Osteocyte (in vitro differentiated cells): Measurements from ENCODE around the gene ASIC4. TPM values are rescaled to one million over a fixed set of nuclear protein-coding genes. Genes with fewer than 3 reads are reported as not detected.

ENCODE experiments used
- DNase-seq: peaks from one replicate; pipeline ENCODE4 v3.0.0; 2021; ENCODE audit warnings: mixed read lengths; ENCODE audit not compliant: unreplicated experiment; ENCODE audit errors: extremely low spot score
- H3K27ac Mint-ChIP-seq: one replicate; pipeline ENCODE4 v1.8.0; 2021; ENCODE audit warnings: mild to moderate bottlenecking, mixed read lengths; ENCODE audit not compliant: unreplicated experiment
- H3K27me3 Mint-ChIP-seq: one replicate; pipeline ENCODE4 v1.8.0; 2021; ENCODE audit warnings: mixed read lengths; ENCODE audit not compliant: unreplicated experiment
- H3K36me3 Mint-ChIP-seq: one replicate; pipeline ENCODE4 v1.8.0; 2021; ENCODE audit warnings: mixed read lengths; ENCODE audit not compliant: unreplicated experiment
- H3K4me1 Mint-ChIP-seq: one replicate; pipeline ENCODE4 v1.8.0; 2021; ENCODE audit warnings: mixed read lengths; ENCODE audit not compliant: unreplicated experiment
- H3K4me3 Mint-ChIP-seq: one replicate; pipeline ENCODE4 v1.8.0; 2021; ENCODE audit warnings: mild to moderate bottlenecking, moderate library complexity, mixed read lengths; ENCODE audit not compliant: unreplicated experiment
- H3K9me3 Mint-ChIP-seq: one replicate; pipeline ENCODE4 v1.8.0; 2021; ENCODE audit warnings: mixed read lengths; ENCODE audit not compliant: unreplicated experiment
- CTCF ChIP-seq: fragments of 200-600 bp; sonication (generic); IDR thresholded peaks from 2 replicates; pipeline ENCODE4 v1.5.0; 2021; ENCODE audit warnings: antibody characterized with exemption, mild to moderate bottlenecking, moderate library complexity
- total RNA-seq: library from RNA; stranded (reverse); gene quantifications from 2 replicates; pipeline ENCODE4 v1.2.1, GENCODE V29; 2021

ASIC4 gene
- total RNA-seq, 1 donor from 2014 or later = 0.11 TPM

- Mint-ChIP-seq H3K4me3 (no peak overlapping the region), H3K9me3 (no peaks in the 10 kb centered on the region), H3K36me3 (no peaks in the 10 kb centered on the region), H3K27me3 (no peaks in the 10 kb centered on the region), H3K27ac (no peak overlapping the region), H3K4me1 (peaks cover 19% of the 10 kb centered on the region)
- no peak for TF ChIP-seq CTCF
- no peak for DNase-seq
Measured at GRCh38 chr2:219494952-219495530, 19.2 kb upstream of the ASIC4 start.

DNA sequence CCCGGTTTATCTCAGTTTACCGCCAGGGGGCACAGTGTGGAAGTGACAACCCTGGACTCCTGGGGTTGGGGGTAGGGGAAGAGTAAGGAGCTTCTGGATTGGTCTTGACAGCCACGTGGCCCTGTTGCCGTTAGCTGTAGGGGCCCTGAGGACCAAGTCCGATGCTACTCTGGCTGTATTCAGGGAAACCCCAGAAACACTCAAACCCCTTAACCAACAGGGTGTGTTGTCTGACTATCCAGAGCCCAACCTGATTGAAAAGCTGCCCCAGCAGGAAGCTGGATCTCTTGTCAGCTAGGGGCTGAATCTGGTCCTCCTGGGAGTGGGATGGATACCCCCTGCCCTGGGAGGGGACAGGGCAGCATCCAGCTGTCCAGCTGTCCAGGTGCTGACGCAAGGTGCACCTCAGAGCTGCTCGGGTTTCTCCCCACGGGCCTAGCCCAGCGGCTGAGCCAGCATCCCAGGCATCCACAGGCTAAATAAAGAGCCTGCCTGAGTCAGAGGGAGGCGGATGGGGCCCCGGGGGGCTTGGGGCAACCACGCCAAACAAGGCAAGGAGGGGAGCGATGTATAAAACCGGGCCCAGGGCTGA lies 18.7 kb upstream of the ASIC4 start:
- no peaks in the 10 kb centered on the region for H3K27me3 Mint-ChIP-seq
- H3K36me3 Mint-ChIP-seq = no peaks in the 10 kb centered on the region
- H3K4me1 Mint-ChIP-seq = peaks cover 25% of the 10 kb centered on the region
- DNase-seq = no peak
- no peak overlapping the region for H3K4me3 Mint-ChIP-seq
- no peaks in the 10 kb centered on the region for H3K9me3 Mint-ChIP-seq
- H3K27ac Mint-ChIP-seq = no peak overlapping the region
- TF ChIP-seq CTCF = peak; percentile 62

- TF ChIP-seq CTCF = no peak
- Mint-ChIP-seq H3K27me3 (no peaks in the 10 kb centered on the region), H3K4me3 (no peak overlapping the region), H3K9me3 (no peaks in the 10 kb centered on the region), H3K36me3 (no peaks in the 10 kb centered on the region), H3K27ac (no peak overlapping the region), H3K4me1 (peaks cover 25% of the 10 kb centered on the region)
- no peak for DNase-seq
Measured at GRCh38 chr2:219496247-219496824, 17.9 kb upstream of the ASIC4 start.

DNA sequence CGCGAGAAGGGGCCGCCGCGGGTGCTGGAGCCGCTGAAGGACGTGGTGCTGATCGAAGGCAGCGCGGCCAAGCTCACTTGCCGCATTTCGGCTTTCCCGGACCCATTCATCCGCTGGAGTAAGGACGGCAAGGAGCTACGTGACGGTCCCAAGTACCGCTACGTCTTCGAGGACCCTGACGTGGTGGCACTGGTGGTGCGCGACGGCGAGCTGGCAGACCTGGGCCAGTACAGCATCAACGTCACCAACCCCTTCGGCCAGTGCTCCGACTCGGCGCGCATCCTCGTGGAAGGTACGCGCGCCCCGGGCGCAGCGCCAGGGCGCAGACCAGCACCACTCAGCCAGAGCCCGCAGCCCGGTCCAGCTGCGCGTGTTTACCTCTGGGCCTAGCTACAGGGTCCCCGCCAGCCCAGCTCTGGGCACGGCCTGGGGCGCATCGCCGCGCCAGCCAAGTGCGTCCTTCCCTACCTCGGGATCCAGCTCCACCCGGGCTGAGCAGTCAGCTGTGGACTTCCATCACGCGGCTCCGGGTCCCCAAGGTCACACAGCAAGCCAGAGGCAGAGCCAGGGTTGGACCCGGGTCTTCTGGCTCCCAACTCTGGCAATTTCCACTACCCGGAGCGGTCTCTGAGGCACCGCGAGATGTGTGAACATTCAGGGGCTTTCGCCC lies 17.3 kb upstream of the ASIC4 start:
- no peak for DNase-seq
- peaks cover 2% of the 10 kb centered on the region for H3K36me3 Mint-ChIP-seq
- no peaks in the 10 kb centered on the region for H3K27me3 Mint-ChIP-seq
- H3K9me3 Mint-ChIP-seq = no peaks in the 10 kb centered on the region
- peaks cover 25% of the 10 kb centered on the region for H3K4me1 Mint-ChIP-seq
- no peak overlapping the region for H3K27ac Mint-ChIP-seq
- peak overlapping the region; percentile 97 for H3K4me3 Mint-ChIP-seq
- TF ChIP-seq CTCF = no peak
